Cardiac septum (tissue), 1 donor: ENCODE results near the gene ARHGAP25. TPM values are rescaled to one million over a fixed set of nuclear protein-coding genes. Genes with fewer than 3 reads are reported as not detected.

Experiments used
- DNase-seq: peaks from one replicate; pipeline ENCODE4 v3.0.0-alpha.2; 2020; ENCODE audit warnings: low spot score
- intact Hi-C: fragments of 100-400 bp; cut with DNase I; formaldehyde crosslinking; loops from one replicate; pipeline ENCODE4 v1.14.0; 2022
- total RNA-seq: library from RNA; stranded (reverse); fragmentation: NEBNext Ultra II Directional; extraction: Animal tissue kit (Norgen Biotek cat#: 25700); gene quantifications from one replicate; pipeline ENCODE4 v1.2.1, GENCODE V29; 2021
- donor health status: DM: no; HTN: no; CAD: no.

The ARHGAP25 gene
- total RNA-seq, 1 donor from 2014 or later = 5.2 TPM

GRCh38 chr2:68740400-68740914 is 5.8 kb downstream of the ARHGAP25 start:
- intact Hi-C loops = no loop called here

GRCh38 chr2:68741238-68741637 is 6.6 kb downstream of the ARHGAP25 start:
- intact Hi-C loops = no loop called here
- DNase-seq = no peak

More at GRCh38 chr2:68740400-68740914, 5.8 kb downstream of the ARHGAP25 start:
- no peak for DNase-seq

- no peak for DNase-seq
- intact Hi-C loops = no loop called here
These were observed 7.2 kb downstream of the ARHGAP25 start for GRCh38 chr2:68741805-68742306.

GRCh38 chr2:68742626-68743415 is 8.2 kb downstream of the ARHGAP25 start:
- intact Hi-C loops = no loop called here
- DNase-seq = no peak

- no peak for DNase-seq
- intact Hi-C loops = no loop called here
These were observed 8.9 kb downstream of the ARHGAP25 start for GRCh38 chr2:68743531-68743930.

GRCh38 chr2:68744366-68744912 is 9.8 kb downstream of the ARHGAP25 start:
- no peak for DNase-seq
- intact Hi-C loops = no loop called here

- DNase-seq = no peak
These were observed 10.4 kb downstream of the ARHGAP25 start for GRCh38 chr2:68745006-68745405.

GRCh38 chr2:68746408-68746807 is 11.8 kb downstream of the ARHGAP25 start:
- intact Hi-C loops = no loop called here
- DNase-seq = no peak

More at GRCh38 chr2:68745006-68745405, 10.4 kb downstream of the ARHGAP25 start:
- intact Hi-C loops = no loop called here

GRCh38 chr2:68747413-68747812 is 12.8 kb downstream of the ARHGAP25 start:
- intact Hi-C loops = no loop called here
- DNase-seq = no peak

GRCh38 chr2:68747900-68748299 is 13.3 kb downstream of the ARHGAP25 start:
- intact Hi-C loops = no loop called here
- no peak for DNase-seq

- DNase-seq = no peak
- intact Hi-C loops = no loop called here
These were observed 14.0 kb downstream of the ARHGAP25 start for GRCh38 chr2:68748568-68748967.

- no peak for DNase-seq
- intact Hi-C loops = no loop called here
These were observed 14.7 kb downstream of the ARHGAP25 start for GRCh38 chr2:68749345-68749744.

- DNase-seq = no peak
- intact Hi-C loops = loop anchor here (10.0 kb wide), 1 partner anchor 286 kb away; the partner anchor contains the start of genes APLF and FBXO48
These were observed 16.2 kb downstream of the ARHGAP25 start for GRCh38 chr2:68750592-68751396.

- intact Hi-C loops = loop anchor here (2.0 to 10.0 kb wide), 3 partner anchors 85 to 287 kb away; partner anchors contain the start of genes APLF and FBXO48
- DNase-seq = peak; percentile 96
These were observed 17.1 kb downstream of the ARHGAP25 start for GRCh38 chr2:68751397-68752339.

- DNase-seq = no peak
- intact Hi-C loops = loop anchor here (2.0 to 10.0 kb wide), 3 partner anchors 83 to 289 kb away; partner anchors contain the start of genes APLF and FBXO48
These were observed 18.7 kb downstream of the ARHGAP25 start for GRCh38 chr2:68753318-68753717.

- DNase-seq = no peak
- intact Hi-C loops = loop anchor here (10.0 kb wide), 1 partner anchor 290 kb away; the partner anchor contains the start of genes APLF and FBXO48
These were observed 20.5 kb downstream of the ARHGAP25 start for GRCh38 chr2:68755071-68755470.

GRCh38 chr2:68756178-68756577 is 21.6 kb downstream of the ARHGAP25 start:
- DNase-seq = no peak
- intact Hi-C loops = loop anchor here (10.0 kb wide), 1 partner anchor 291 kb away; the partner anchor contains the start of genes APLF and FBXO48

GRCh38 chr2:68757081-68757480 is 22.5 kb downstream of the ARHGAP25 start:
- intact Hi-C loops = loop anchor here (10.0 kb wide), 1 partner anchor 292 kb away; the partner anchor contains the start of genes APLF and FBXO48
- DNase-seq = no peak
